Dermis blood vessel endothelial cell (primary cell): ENCODE measurements around the gene RERG. TPM values are rescaled to one million over a fixed set of nuclear protein-coding genes. Genes with fewer than 3 reads are reported as not detected.

Experiments used
- DNase-seq: peaks from one replicate; pipeline ENCODE4 v3.0.0; 2010
- total RNA-seq: library from RNA; depleted of rRNA; stranded (reverse); fragments of >200 nt; gene quantifications from 2 replicates; pipeline ENCODE4 v1.2.3, GENCODE V29; 2014

The RERG gene
- total RNA-seq, 1 donor from 2014 or later: under 0.01 TPM

DNA sequence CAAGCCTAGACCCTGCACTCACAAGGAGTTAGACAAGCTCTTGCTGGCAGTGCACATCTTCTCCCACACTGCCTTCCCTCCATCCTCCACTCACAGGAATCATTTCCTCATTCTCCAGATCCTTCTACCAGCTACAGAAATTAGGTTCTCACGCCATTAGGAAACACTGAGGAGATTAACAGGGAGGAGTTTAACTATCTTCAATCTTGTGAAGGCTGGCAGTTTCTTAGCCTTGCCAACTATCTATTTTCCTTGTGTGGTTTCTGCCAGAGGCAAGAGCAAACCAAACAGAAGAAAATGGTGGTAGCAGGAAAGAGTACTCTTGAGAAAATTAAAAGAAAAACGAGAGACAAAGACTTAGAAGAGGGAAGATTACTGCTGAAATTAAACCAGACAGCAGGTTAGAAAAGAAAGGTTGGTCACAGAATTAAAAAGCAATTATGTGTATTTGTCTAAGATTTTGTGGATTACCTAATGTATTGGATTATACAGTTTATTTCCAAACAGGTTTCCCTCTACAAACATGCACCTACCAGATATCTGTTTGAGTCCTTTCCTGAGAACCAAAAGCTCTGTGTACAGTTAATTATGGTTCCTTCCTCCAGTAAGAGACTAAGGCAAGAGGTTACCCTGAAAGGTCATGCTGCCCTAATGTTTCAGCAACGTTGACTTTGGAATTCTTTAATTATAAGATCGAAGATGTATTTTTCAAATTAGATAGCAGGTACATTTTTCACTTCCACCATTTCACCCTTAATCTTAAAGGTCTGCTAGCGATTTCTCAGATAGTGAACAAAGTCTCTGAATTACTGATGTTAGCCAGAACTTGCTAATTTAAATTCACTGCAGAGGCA is 5.0 kb downstream of the RERG start:
- no peak for DNase-seq

DNA sequence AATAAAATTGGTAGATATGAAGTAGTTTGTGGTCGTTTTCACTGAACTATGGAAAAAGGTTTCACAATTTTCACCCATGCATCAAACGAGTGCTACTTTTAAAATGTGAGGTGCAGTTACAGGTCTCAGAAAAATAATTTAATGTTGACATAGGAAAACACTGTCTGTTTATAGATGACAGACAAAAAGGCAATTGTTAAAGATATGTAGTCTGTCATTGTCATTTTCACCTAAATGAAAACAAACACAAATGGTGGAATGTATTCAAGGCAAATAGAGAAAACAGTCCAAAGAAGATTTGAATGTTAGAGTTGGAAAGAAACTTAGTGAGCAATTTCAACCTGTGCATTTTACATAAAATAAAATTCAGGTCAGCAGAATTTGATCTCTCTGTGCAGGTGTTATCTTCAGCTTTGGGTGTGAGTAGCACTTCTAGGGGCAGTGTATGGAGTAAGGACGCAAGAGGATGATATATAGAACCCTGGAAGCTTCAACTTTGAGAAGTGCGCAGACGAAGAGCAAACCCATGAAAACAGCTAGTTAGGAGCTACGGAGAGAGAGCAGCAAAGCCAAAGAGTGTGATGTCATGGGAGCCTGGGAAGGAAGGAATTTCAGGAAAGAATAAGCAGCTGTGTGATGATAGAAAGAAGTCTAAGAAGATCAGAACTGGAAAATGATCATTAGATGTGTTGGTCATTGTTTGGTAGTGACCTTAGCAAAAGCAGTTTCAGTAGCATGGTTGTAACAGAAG is 6.2 kb downstream of the RERG start:
- DNase-seq: no peak

DNA sequence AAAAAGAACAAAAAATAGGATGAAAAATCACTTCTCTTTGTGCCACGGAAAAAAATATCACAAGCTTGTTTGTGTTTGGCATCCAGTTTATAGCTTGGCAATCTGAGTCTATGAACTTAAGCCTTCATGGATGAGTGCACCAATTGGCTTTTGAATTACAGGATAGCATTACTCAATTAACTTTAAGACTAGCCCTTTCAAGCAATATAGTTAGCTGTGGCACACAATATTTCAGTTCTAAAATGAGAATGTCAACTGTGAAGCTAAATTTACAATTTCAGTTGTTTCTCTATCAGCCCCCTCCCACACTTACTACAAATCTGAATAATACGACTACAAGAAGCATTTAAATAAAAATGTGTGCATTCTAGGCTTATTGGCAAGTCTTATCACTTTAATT is 8.3 kb downstream of the RERG start:
- DNase-seq: no peak

- DNase-seq: no peak
These were observed 11.4 kb downstream of the RERG start for GRCh38 chr12:15209782-15210181.

DNA sequence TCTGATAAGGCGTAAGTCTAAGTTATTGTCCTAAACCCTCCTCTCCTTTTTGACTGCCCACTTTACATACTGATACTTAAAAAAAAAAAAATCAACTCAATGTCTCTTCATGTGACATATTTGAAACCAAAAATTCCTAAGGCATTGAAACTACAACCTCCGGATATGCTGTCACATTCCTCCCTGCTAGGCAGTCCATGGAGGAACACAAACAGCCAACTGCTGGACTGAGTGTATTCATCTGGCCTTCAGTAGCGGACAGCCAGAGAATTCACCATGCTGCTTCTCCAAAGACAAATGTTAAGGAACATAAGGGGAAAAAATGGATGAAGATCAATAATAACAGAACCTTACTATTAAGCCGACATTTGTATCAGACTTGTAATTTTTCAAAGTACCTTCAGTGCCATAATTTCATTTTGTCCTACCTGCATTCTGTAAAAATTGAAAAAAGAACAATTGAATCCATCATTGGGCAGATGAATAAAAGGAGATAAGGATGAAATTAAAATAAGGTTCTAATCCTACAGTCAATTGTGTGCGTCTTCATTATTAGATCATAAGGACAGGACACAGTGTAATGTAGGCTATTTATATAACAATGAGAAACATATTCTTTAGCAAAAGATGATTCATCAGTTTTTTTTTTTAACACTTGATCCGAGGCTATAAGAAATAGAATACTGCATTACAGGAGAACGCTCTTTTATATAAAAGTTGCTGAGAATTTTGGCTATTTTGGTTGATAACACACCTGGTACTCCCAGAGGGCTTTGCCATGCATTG is 12.2 kb downstream of the RERG start:
- DNase-seq: no peak

GRCh38 chr12:15208140-15208539 is 13.1 kb downstream of the RERG start:
- no peak for DNase-seq

- DNase-seq: no peak
These were observed 14.3 kb downstream of the RERG start for GRCh38 chr12:15206831-15207389.

DNA sequence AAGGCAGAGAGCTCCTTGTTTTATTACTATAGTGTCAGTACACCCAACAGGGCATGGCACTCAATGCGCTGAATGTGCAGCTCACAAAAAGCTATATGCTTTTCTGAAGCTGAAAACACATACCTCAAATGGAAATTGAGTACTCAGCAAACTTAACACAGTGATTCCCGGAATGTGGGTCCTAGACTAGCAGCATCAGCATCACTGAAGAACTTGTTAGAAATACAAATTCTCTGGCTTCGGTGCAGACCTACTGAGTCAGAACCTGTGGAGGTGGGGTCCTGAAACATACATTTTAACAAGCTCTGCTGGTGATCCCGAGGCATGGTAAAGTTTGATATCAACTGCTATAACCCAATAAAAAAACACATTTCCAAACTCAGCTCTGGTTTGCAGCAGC is 14.9 kb downstream of the RERG start:
- DNase-seq: no peak

- no peak for DNase-seq
These were observed 15.7 kb downstream of the RERG start for GRCh38 chr12:15205341-15206010.

DNA sequence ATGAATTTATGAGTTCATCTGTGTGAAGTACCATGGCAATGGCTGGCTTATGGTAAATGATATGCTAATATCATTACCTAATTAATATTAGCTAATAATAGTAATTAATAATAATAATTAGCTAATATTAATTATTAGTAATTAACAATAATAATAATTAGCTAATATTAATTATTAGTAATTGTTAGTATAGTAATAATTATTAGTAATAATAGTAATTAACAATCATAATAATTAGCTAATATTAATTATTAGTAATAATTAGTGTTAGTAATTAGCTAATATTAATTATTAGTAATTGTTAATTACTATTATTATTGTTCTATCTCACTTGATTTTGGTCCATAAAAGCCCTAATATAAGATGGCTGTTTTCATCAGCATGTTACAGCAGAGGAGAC is 19.8 kb downstream of the RERG start:
- DNase-seq: no peak

- no peak for DNase-seq
These were observed 20.2 kb downstream of the RERG start for GRCh38 chr12:15201056-15201455.

GRCh38 chr12:15200641-15201040 is 20.6 kb downstream of the RERG start:
- DNase-seq: no peak

DNA sequence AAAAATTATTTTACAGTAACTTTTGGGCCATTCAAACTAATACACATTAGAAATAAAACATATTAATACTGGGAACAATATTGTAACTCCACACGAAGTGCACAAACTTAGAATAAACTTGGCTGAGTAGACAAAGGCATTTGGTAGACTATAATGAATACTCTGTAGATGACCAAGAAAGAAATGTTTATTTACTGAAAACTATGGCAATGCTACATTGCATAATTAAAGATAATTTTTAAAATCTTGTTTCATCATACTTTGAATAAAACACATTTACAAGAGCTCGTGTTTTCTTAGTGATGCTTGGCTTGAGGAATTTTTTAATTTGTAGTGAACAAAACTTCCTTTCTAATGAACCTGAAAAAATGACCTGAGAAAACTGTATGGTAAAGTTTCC is 21.3 kb downstream of the RERG start:
- DNase-seq: no peak

- DNase-seq: no peak
These were observed 24.3 kb downstream of the RERG start for GRCh38 chr12:15196678-15197505.

DNA sequence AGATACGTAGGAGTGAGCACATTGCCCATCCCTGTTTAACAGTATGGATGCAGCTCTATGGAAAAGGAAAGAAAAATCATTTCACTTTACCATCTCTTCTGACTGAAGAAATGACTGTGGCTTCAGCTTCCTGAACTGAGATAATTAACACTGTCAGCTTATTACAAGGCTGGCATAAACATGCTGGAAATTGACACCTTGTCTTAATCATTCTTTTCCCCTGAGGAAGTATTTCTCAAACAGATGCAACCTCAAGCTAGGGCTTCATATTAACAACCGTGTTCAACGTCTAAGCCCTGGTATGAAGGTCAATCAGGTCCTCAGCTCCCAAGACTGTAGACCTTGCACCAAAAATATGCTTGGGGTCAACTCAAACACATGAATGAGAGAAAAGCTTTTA is 25.0 kb downstream of the RERG start:
- no peak for DNase-seq

DNA sequence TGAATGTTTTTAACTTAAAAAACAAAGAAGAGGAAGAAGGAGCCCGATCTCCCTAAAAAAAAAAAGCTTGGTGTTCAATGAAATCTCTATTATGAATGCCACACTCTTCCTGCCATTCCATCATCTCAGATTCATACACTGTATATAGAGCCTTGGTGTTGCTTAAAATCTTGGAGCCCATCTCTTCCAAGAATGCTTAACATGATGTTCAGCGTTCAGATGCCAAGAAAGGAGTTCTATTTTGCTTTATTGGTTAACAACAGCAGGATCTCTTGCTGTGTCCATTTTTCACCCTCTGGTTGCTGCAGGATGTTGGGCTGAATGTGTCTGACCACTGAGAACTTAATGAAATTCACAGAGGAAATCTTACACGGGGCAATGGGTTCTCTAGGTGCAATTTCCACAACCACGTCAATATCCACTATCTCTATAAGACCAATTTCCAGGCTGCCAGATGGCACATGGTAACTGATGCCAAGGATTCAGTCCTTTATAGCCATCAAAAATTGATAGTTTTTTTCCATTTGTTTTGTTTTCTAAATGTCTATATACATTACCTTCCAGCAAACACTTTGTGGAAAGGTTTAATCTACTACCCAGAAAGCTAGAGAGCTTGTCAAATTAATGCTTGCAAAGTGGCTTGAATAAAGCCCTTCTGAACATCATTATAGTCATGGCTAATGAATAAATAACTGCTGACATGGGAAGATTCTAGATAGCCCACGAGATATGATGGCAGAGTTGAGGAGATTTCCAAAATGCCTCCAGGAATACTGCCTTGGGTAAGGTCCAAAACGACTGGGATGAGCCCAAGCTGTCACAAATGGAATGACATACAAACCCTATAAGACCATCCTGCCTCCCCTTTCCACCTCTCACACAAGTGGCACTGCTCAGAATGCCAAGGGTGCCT is 26.5 kb downstream of the RERG start:
- DNase-seq: no peak

GRCh38 chr12:15193946-15194345 is 27.3 kb downstream of the RERG start:
- DNase-seq: no peak

DNA sequence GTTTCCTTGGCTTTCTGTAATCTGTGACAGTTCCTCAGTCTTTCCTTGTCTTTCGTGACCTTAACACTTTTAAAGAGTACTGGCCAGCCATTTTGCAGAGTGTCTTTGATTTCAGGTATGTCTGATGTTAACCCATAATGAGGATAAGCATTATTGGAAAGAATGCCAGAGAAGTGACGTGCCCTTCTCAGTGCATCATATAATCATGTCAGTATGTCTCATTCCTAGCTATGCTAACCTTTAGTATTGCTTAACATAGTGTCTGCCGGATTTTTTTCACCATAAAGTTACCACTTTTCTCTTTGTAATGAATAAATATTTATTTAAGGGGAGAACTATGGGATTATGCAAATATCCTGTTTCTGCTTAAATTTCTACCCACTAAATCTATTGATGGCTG is 28.5 kb downstream of the RERG start:
- no peak for DNase-seq

GRCh38 chr12:15188127-15188526 is 33.1 kb downstream of the RERG start:
- no peak for DNase-seq

DNA sequence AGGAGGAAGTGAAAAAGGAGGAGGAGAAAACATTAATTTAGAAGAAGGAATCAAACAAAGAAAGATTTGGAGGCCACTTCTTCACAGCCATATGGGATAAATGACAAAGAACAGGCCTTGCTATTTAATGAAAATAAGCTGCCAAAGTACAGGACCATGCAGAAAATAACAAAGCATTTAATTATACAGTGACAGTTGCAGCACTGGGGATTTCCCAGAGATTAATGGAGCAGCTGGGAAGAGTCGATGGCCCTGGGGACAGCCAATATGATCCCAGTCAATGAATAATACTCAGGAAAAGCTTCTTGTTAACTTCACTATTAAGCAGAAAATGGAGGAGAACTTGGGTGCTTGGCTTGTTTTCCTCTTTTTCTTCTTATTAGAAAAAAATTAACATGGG is 34.6 kb downstream of the RERG start:
- DNase-seq: no peak
